GM23338 (cell line): ENCODE data around the gene RNU6-7. TPM values are rescaled to one million over a fixed set of nuclear protein-coding genes. Genes with fewer than 3 reads are reported as not detected.

Source experiments
- ATAC-seq: fragments of 200-7000 bp; cut with Tn5 transposase; 3 replicates; pipeline ENCODE4 v1.9.1; 2020
- DNase-seq: peaks from one replicate; pipeline ENCODE4 v3.0.0-alpha.2; 2015; ENCODE audit warnings: low spot score
- H2AFZ ChIP-seq: fragments of 200-600 bp; sonication (generic); 2 replicates; pipeline ENCODE4 v1.8.0; 2016; ENCODE audit warnings: antibody characterized with exemption, mild to moderate bottlenecking, moderate library complexity
- H3F3A ChIP-seq: fragments of 200-600 bp; sonication (generic); replicated peaks from 2 replicates; pipeline ENCODE4 v1.8.0; 2017; ENCODE audit warnings: antibody characterized with exemption, mixed run types, low read depth
- H3K27ac ChIP-seq: fragments of 200-600 bp; sonication (generic); 2 replicates; pipeline ENCODE4 v1.6.1; 2016; ENCODE audit warnings: low read depth
- H3K27me3 ChIP-seq: fragments of 200-600 bp; sonication (generic); 2 replicates; pipeline ENCODE4 v1.8.0; 2016; ENCODE audit warnings: mild to moderate bottlenecking, mixed run types, moderate library complexity; ENCODE audit not compliant: insufficient read depth
- H3K36me3 ChIP-seq: fragments of 200-600 bp; sonication (generic); 2 replicates; pipeline ENCODE4 v1.8.0; 2016; ENCODE audit warnings: mild to moderate bottlenecking; ENCODE audit not compliant: insufficient read depth
- H3K4me1 ChIP-seq: fragments of 200-600 bp; sonication (generic); 2 replicates; pipeline ENCODE4 v1.8.0; 2016; ENCODE audit warnings: mild to moderate bottlenecking, moderate library complexity; ENCODE audit not compliant: insufficient read depth
- H3K4me2 ChIP-seq: fragments of 200-600 bp; sonication (generic); 2 replicates; pipeline ENCODE4 v1.7.1; 2017; ENCODE audit warnings: mixed run types
- H3K4me3 ChIP-seq: fragments of 200-600 bp; sonication (generic); 2 replicates; pipeline ENCODE4 v1.6.1; 2016; ENCODE audit warnings: mixed run types
- H3K79me2 ChIP-seq: fragments of 200-600 bp; sonication (generic); replicated peaks from 2 replicates; pipeline ENCODE4 v1.8.0; 2017; ENCODE audit warnings: mild to moderate bottlenecking; ENCODE audit not compliant: insufficient read depth
- H3K9me2 ChIP-seq: fragments of 200-600 bp; sonication (generic); 2 replicates; pipeline ENCODE4 v1.8.0; 2017; ENCODE audit not compliant: insufficient read depth
- H4K20me1 ChIP-seq: fragments of 200-600 bp; sonication (generic); replicated peaks from 2 replicates; pipeline ENCODE4 v1.8.0; 2017; ENCODE audit warnings: mild to moderate bottlenecking; ENCODE audit not compliant: insufficient read depth
- H3K27ac Mint-ChIP-seq: 2 replicates; pipeline ENCODE4 v1.8.0; 2020; ENCODE audit warnings: inconsistent platforms, mild to moderate bottlenecking, moderate library complexity, mixed read lengths
- H3K27me3 Mint-ChIP-seq: 3 replicates; pipeline ENCODE4 v1.8.0; 2022; ENCODE audit warnings: low read depth, mild to moderate bottlenecking, moderate library complexity, mixed read lengths, inconsistent platforms; ENCODE audit not compliant: insufficient read depth, poor library complexity
- H3K36me3 Mint-ChIP-seq: 3 replicates; pipeline ENCODE4 v1.8.0; 2021; ENCODE audit warnings: low read depth, mild to moderate bottlenecking, inconsistent platforms, moderate library complexity, mixed read lengths
- H3K4me1 Mint-ChIP-seq: 3 replicates; pipeline ENCODE4 v1.8.0; 2020; ENCODE audit warnings: mild to moderate bottlenecking, inconsistent platforms, mixed read lengths
- H3K4me3 Mint-ChIP-seq: 3 replicates; pipeline ENCODE4 v1.8.0; 2021; ENCODE audit warnings: moderate library complexity, mild to moderate bottlenecking, inconsistent platforms, mixed read lengths
- H3K9me3 Mint-ChIP-seq: 3 replicates; pipeline ENCODE4 v1.8.0; 2020; ENCODE audit warnings: moderate library complexity, mild to moderate bottlenecking, inconsistent platforms, mixed read lengths
- CREB1 ChIP-seq: fragments of 250-450 bp; sonication (Bioruptor Pico); IDR thresholded peaks from 2 replicates; pipeline ENCODE4 v1.5.0; 2020; ENCODE audit warnings: low read depth, mild to moderate bottlenecking, moderate library complexity
- ETS1 ChIP-seq: IDR thresholded peaks from 2 replicates; pipeline ENCODE4 v1.6.1; 2016; ENCODE audit warnings: antibody characterized with exemption
- EZH2 ChIP-seq: fragments of 200-600 bp; sonication (generic); IDR thresholded peaks from one replicate; pipeline ENCODE4 v1.8.0; 2017; ENCODE audit warnings: antibody characterized with exemption, mild to moderate bottlenecking, low read depth; ENCODE audit not compliant: unreplicated experiment
- EZH2phosphoT487 ChIP-seq: fragments of 200-600 bp; sonication (generic); IDR thresholded peaks from one replicate; pipeline ENCODE4 v1.8.1; 2018; ENCODE audit warnings: antibody characterized with exemption; ENCODE audit not compliant: unreplicated experiment
- JUNB ChIP-seq: IDR thresholded peaks from one replicate; pipeline ENCODE4 v1.6.1; 2016; ENCODE audit warnings: antibody characterized with exemption; ENCODE audit not compliant: unreplicated experiment
- NANOG ChIP-seq: IDR thresholded peaks from 2 replicates; pipeline ENCODE4 v1.6.1; 2016; ENCODE audit warnings: antibody characterized with exemption, borderline replicate concordance
- POLR2AphosphoS5 ChIP-seq: IDR thresholded peaks from 2 replicates; pipeline ENCODE4 v1.6.1; 2016; ENCODE audit warnings: antibody characterized with exemption, low read depth
- REST ChIP-seq: IDR thresholded peaks from one replicate; pipeline ENCODE4 v1.6.1; 2018; ENCODE audit warnings: antibody characterized with exemption; ENCODE audit not compliant: unreplicated experiment
- STAT1 ChIP-seq: IDR thresholded peaks from one replicate; pipeline ENCODE4 v1.6.1; 2016; ENCODE audit warnings: antibody characterized with exemption; ENCODE audit not compliant: unreplicated experiment
- ZNF114 ChIP-seq: fragments of 250-450 bp; sonication (Bioruptor Pico); IDR thresholded peaks from 2 replicates; pipeline ENCODE4 v1.5.0; 2020; ENCODE audit warnings: mild to moderate bottlenecking, moderate library complexity
- ZNF331 ChIP-seq: fragments of 250-450 bp; sonication (Bioruptor Pico); IDR thresholded peaks from 2 replicates; pipeline ENCODE4 v1.5.0; 2020; ENCODE audit warnings: low read depth, mild to moderate bottlenecking, moderate library complexity
- polyA plus RNA-seq: library from polyadenylated mRNA; unstranded; fragments of >200 nt; fragmentation: Nextera tagmentation; extraction: Ambion mirVana; gene quantifications from 2 replicates; pipeline ENCODE4 v1.2.1, GENCODE V29; 2016
- total RNA-seq: library from RNA; depleted of rRNA; stranded (reverse); fragments of >200 nt; shearing (Covaris generic); gene quantifications from 2 replicates; pipeline ENCODE4 v1.2.3, GENCODE V29; 2014
- TF ChIP-seq, protein P1 (sequence below): fragments of 250-450 bp; sonication (Bioruptor Pico); IDR thresholded peaks from 2 replicates; pipeline ENCODE4 v1.5.0; 2020; ENCODE audit warnings: mild to moderate bottlenecking, moderate library complexity
- TF ChIP-seq, protein P2 (sequence below), 2 experiments: fragments of 200-600 bp in 1 of 2; sonication (generic) in 1 of 2; conservative IDR thresholded peaks; 2 replicates each; pipeline versions ENCODE4 v1.5.1 to v1.6.1; 2016 to 2017; ENCODE audit warnings: antibody characterized with exemption in 2 of 2, low read depth in 2 of 2, mild to moderate bottlenecking in 2 of 2, moderate library complexity in 1 of 2

Gene RNU6-7
- total and polyA plus RNA-seq, 2 experiments from 2014 or later = 39.1 TPM; not detected in 1

DNA sequence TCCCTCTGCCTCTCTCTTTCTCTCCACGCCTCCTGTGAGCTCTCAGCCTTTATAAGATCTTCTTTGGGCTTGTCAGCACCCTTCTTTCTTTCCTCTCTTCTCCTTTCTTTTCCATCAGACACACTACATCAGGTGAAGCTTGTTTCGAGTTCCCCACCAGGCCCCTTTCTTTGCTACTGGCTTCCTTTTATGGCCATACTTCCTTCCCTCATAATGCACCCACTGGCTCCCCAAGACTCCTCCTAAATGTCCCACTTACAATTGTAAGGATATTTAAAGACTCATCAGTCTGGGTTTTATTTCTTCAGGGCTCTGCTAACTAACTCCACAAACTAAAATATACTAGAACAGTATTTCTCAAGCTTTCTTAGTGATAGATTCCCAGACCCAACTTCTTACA is 4.7 kb downstream of the RNU6-7 start:
- Histone ChIP-seq H2AFZ (peak overlapping the region; percentile 28; the same call in 1 of the 2 replicates), H3K79me2 (no peaks in the 10 kb centered on the region), H3K27ac (no peak overlapping the region), H3K27me3 (peaks cover 7% of the 10 kb centered on the region; the same call in 1 of the 2 replicates), H4K20me1 (no peaks in the 10 kb centered on the region), H3K36me3 (no peaks in the 10 kb centered on the region), H3K9me2 (no peaks in the 10 kb centered on the region), H3F3A (no peaks in the 10 kb centered on the region), H3K4me2 (no peak overlapping the region), H3K4me1 (no peaks in the 10 kb centered on the region), H3K4me3 (no peak overlapping the region)
- Mint-ChIP-seq H3K27me3 (peaks cover 9% of the 10 kb centered on the region), H3K27ac (peak overlapping the region; percentile 5; the same call in 1 of the 2 replicates), H3K36me3 (no peaks in the 10 kb centered on the region), H3K4me1 (peaks cover 14% of the 10 kb centered on the region), H3K9me3 (no peaks in the 10 kb centered on the region), H3K4me3 (no peak overlapping the region)
- DNase-seq (no peak), ATAC-seq (no peak)
- TF ChIP-seq REST (no peak), STAT1 (no peak), EZH2phosphoT487 (no peak), CREB1 (CRISPR knock-in tag) (no peak), ETS1 (no peak), ZNF331 (CRISPR knock-in tag) (no peak), NANOG (no peak), POLR2AphosphoS5 (no peak), ZNF114 (CRISPR knock-in tag) (no peak), JUNB (no peak), EZH2 (no peak)
- TF ChIP-seq, protein P1, sequence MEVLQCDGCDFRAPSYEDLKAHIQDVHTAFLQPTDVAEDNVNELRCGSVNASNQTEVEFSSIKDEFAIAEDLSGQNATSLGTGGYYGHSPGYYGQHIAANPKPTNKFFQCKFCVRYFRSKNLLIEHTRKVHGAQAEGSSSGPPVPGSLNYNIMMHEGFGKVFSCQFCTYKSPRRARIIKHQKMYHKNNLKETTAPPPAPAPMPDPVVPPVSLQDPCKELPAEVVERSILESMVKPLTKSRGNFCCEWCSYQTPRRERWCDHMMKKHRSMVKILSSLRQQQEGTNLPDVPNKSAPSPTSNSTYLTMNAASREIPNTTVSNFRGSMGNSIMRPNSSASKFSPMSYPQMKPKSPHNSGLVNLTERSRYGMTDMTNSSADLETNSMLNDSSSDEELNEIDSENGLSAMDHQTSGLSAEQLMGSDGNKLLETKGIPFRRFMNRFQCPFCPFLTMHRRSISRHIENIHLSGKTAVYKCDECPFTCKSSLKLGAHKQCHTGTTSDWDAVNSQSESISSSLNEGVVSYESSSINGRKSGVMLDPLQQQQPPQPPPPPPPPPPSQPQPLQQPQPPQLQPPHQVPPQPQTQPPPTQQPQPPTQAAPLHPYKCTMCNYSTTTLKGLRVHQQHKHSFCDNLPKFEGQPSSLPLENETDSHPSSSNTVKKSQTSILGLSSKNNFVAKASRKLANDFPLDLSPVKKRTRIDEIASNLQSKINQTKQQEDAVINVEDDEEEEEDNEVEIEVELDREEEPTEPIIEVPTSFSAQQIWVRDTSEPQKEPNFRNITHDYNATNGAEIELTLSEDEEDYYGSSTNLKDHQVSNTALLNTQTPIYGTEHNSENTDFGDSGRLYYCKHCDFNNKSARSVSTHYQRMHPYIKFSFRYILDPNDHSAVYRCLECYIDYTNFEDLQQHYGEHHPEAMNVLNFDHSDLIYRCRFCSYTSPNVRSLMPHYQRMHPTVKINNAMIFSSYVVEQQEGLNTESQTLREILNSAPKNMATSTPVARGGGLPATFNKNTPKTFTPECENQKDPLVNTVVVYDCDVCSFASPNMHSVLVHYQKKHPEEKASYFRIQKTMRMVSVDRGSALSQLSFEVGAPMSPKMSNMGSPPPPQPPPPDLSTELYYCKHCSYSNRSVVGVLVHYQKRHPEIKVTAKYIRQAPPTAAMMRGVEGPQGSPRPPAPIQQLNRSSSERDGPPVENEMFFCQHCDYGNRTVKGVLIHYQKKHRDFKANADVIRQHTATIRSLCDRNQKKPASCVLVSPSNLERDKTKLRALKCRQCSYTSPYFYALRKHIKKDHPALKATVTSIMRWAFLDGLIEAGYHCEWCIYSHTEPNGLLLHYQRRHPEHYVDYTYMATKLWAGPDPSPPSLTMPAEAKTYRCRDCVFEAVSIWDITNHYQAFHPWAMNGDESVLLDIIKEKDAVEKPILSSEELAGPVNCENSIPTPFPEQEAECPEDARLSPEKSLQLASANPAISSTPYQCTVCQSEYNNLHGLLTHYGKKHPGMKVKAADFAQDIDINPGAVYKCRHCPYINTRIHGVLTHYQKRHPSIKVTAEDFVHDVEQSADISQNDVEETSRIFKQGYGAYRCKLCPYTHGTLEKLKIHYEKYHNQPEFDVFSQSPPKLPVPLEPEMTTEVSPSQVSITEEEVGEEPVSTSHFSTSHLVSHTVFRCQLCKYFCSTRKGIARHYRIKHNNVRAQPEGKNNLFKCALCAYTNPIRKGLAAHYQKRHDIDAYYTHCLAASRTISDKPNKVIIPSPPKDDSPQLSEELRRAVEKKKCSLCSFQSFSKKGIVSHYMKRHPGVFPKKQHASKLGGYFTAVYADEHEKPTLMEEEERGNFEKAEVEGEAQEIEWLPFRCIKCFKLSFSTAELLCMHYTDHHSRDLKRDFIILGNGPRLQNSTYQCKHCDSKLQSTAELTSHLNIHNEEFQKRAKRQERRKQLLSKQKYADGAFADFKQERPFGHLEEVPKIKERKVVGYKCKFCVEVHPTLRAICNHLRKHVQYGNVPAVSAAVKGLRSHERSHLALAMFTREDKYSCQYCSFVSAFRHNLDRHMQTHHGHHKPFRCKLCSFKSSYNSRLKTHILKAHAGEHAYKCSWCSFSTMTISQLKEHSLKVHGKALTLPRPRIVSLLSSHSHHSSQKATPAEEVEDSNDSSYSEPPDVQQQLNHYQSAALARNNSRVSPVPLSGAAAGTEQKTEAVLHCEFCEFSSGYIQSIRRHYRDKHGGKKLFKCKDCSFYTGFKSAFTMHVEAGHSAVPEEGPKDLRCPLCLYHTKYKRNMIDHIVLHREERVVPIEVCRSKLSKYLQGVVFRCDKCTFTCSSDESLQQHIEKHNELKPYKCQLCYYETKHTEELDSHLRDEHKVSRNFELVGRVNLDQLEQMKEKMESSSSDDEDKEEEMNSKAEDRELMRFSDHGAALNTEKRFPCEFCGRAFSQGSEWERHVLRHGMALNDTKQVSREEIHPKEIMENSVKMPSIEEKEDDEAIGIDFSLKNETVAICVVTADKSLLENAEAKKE (CRISPR knock-in tag) = no peak
- TF ChIP-seq, protein P2, sequence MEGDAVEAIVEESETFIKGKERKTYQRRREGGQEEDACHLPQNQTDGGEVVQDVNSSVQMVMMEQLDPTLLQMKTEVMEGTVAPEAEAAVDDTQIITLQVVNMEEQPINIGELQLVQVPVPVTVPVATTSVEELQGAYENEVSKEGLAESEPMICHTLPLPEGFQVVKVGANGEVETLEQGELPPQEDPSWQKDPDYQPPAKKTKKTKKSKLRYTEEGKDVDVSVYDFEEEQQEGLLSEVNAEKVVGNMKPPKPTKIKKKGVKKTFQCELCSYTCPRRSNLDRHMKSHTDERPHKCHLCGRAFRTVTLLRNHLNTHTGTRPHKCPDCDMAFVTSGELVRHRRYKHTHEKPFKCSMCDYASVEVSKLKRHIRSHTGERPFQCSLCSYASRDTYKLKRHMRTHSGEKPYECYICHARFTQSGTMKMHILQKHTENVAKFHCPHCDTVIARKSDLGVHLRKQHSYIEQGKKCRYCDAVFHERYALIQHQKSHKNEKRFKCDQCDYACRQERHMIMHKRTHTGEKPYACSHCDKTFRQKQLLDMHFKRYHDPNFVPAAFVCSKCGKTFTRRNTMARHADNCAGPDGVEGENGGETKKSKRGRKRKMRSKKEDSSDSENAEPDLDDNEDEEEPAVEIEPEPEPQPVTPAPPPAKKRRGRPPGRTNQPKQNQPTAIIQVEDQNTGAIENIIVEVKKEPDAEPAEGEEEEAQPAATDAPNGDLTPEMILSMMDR (conservative IDR thresholded peaks at IDR 0.05; ENCODE audit: low read depth in 2 of 2) = no peak
